Peyer's patch (tissue), 4 donors: ENCODE results near the gene ATP10A.

ENCODE experiments used
- CTCF ChIP-seq, 6 experiments: fragments of 450-650 bp in 4 of 6; fragments of 200-600 bp in 2 of 6; sonication (generic) in 1 of 6; IDR thresholded peaks; one replicate each; pipeline ENCODE4 v1.5.1; 2017 to 2019; ENCODE audit warnings: antibody characterized with exemption in 6 of 6, mild to moderate bottlenecking in 3 of 6, moderate library complexity in 1 of 6
- POLR2A ChIP-seq, 2 donors: fragments of 450-650 bp; IDR thresholded peaks; one replicate each; pipeline ENCODE4 v1.5.1; 2017; ENCODE audit warnings: antibody characterized with exemption in 2 of 2, mild to moderate bottlenecking in 2 of 2, moderate library complexity in 2 of 2

DNA sequence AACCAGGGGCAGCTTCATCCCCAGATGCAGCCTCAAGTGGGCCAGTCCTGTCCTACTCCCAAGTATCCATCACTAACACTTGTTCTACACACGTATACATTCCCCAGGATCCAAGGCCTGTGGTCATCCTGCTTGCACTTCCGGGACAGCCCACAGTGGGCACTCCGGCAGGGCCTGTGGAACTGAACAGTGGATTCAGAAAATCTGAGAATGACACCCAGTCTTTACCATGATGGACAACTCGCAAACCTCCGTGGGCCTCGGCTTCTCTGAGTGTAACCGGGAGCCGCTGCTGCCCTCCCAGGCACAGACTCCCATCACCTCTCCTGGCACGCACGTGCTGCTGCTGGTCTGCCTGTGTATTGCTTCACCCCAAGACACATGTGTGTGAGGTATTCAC, 59.6 kb downstream of the ATP10A start:
- TF ChIP-seq CTCF (IDR thresholded peaks at IDR 0.05) (no peak), POLR2A (IDR thresholded peaks at IDR 0.05) (no peak)
